ENCODE data around the gene PDCD1. TPM values are rescaled to one million over a fixed set of nuclear protein-coding genes. Genes with fewer than 3 reads are reported as not detected.

The PDCD1 gene
- total RNA-seq, 2 donors from 2014 or later = 0.27 to 0.80 TPM

GRCh38 chr2:241873803-241874110, 15.1 kb upstream of the PDCD1 start:
- H3K9me3 ChIP-seq = no peaks in the 10 kb centered on the region
- H3K4me1 ChIP-seq (replicated peaks) = peaks cover 4% of the 10 kb centered on the region
- no peak for TF ChIP-seq POLR2AphosphoS5 (IDR thresholded peaks at IDR 0.05)
- TF ChIP-seq POLR2A (IDR thresholded peaks at IDR 0.05) = no peak
- no peak for TF ChIP-seq CTCF (IDR thresholded peaks at IDR 0.05)
- WGBS = 91% methylated on average over 7 of the region's 7 CpGs
- DNase-seq (ENCODE audit: low spot score) = no peak
- H3K27ac ChIP-seq = no peak overlapping the region
- H3K27me3 ChIP-seq (replicated peaks; ENCODE audit: insufficient read depth) = no peaks in the 10 kb centered on the region
- no peaks in the 10 kb centered on the region for H3K36me3 ChIP-seq
- intact Hi-C loops (cut with DNase I) = no loop called here
- H3K4me3 ChIP-seq = no peak overlapping the region

GRCh38 chr2:241873081-241873802, 14.5 kb upstream of the PDCD1 start:
- 90% methylated on average over 52 of the region's 54 CpGs for WGBS
- TF ChIP-seq POLR2A (IDR thresholded peaks at IDR 0.05) (no peak), CTCF (IDR thresholded peaks at IDR 0.05) (no peak), POLR2AphosphoS5 (IDR thresholded peaks at IDR 0.05) (no peak)
- H3K27me3 ChIP-seq (replicated peaks; ENCODE audit: insufficient read depth) = no peaks in the 10 kb centered on the region
- no peak overlapping the region for H3K27ac ChIP-seq
- H3K9me3 ChIP-seq = no peaks in the 10 kb centered on the region
- H3K4me3 ChIP-seq = no peak overlapping the region
- DNase-seq (ENCODE audit: low spot score) = no peak
- intact Hi-C loops (cut with DNase I) = no loop called here
- H3K4me1 ChIP-seq (replicated peaks) = peaks cover 5% of the 10 kb centered on the region
- no peaks in the 10 kb centered on the region for H3K36me3 ChIP-seq

- TF ChIP-seq CTCF (IDR thresholded peaks at IDR 0.05) = no peak
- TF ChIP-seq POLR2A (IDR thresholded peaks at IDR 0.05) = no peak
- TF ChIP-seq POLR2AphosphoS5 (IDR thresholded peaks at IDR 0.05) = no peak
- Histone ChIP-seq H3K36me3 (no peaks in the 10 kb centered on the region), H3K27ac (no peak overlapping the region), H3K4me3 (no peak overlapping the region), H3K27me3 (replicated peaks; ENCODE audit: insufficient read depth) (no peaks in the 10 kb centered on the region), H3K4me1 (replicated peaks) (peaks cover 5% of the 10 kb centered on the region), H3K9me3 (no peaks in the 10 kb centered on the region)
- 91% methylated on average over 15 of the region's 15 CpGs for WGBS
- intact Hi-C loops (cut with DNase I) = no loop called here
- DNase-seq (ENCODE audit: low spot score) = no peak
Observed at GRCh38 chr2:241872313-241872642, 13.6 kb upstream of the PDCD1 start.

GRCh38 chr2:241871538-241872312, 13.0 kb upstream of the PDCD1 start:
- no peak for TF ChIP-seq POLR2AphosphoS5 (IDR thresholded peaks at IDR 0.05)
- no peak for TF ChIP-seq POLR2A (IDR thresholded peaks at IDR 0.05)
- TF ChIP-seq CTCF (IDR thresholded peaks at IDR 0.05) = no peak
- Histone ChIP-seq H3K27ac (no peak overlapping the region), H3K27me3 (replicated peaks; ENCODE audit: insufficient read depth) (no peaks in the 10 kb centered on the region), H3K4me1 (replicated peaks) (peaks cover 5% of the 10 kb centered on the region), H3K9me3 (no peaks in the 10 kb centered on the region), H3K36me3 (no peaks in the 10 kb centered on the region), H3K4me3 (no peak overlapping the region)
- intact Hi-C loops (cut with DNase I) = no loop called here
- no peak for DNase-seq (ENCODE audit: low spot score)
- WGBS = 92% methylated on average over 37 of the region's 38 CpGs
